Nephron (organoid): ENCODE data around the gene SLC26A6.

Experiments used
- H3K27ac Mint-ChIP-seq, 3 experiments: 2 replicates each; pipeline ENCODE4 v1.8.0; 2020; ENCODE audit warnings: mixed read lengths in 3 of 3, mild to moderate bottlenecking in 2 of 3, moderate library complexity in 1 of 3
- H3K27me3 Mint-ChIP-seq: 2 replicates; pipeline ENCODE4 v1.8.0; 2021; ENCODE audit warnings: low read depth, mild to moderate bottlenecking, moderate library complexity, mixed read lengths
- H3K36me3 Mint-ChIP-seq: 2 replicates; pipeline ENCODE4 v1.8.0; 2020; ENCODE audit warnings: low read depth, mixed read lengths
- H3K4me1 Mint-ChIP-seq: 2 replicates; pipeline ENCODE4 v1.8.0; 2020; ENCODE audit warnings: mixed read lengths
- H3K4me3 Mint-ChIP-seq, 3 experiments: 2 replicates each; pipeline ENCODE4 v1.8.0; 2020; ENCODE audit warnings: mild to moderate bottlenecking in 3 of 3, mixed read lengths in 3 of 3, moderate library complexity in 2 of 3
- H3K9me3 Mint-ChIP-seq: 2 replicates; pipeline ENCODE4 v1.8.0; 2020; ENCODE audit warnings: mixed read lengths
- CTCF ChIP-seq, 3 experiments: fragments of 200-600 bp; sonication (generic); IDR thresholded peaks; one replicate each; pipeline ENCODE4 v1.5.0; 2021; ENCODE audit warnings: antibody characterized with exemption in 3 of 3; ENCODE audit not compliant: unreplicated experiment in 3 of 3

The SLC26A6 gene

GRCh38 chr3:48619541-48620524, 15.4 kb downstream of the SLC26A6 start:
- H3K27ac Mint-ChIP-seq: peak overlapping the region in 1 of 3 experiments; percentile 32
- H3K4me1 Mint-ChIP-seq: no peaks in the 10 kb centered on the region
- H3K36me3 Mint-ChIP-seq: peaks cover 6% of the 10 kb centered on the region
- H3K27me3 Mint-ChIP-seq: peaks cover 4% of the 10 kb centered on the region
- H3K9me3 Mint-ChIP-seq: no peaks in the 10 kb centered on the region
- no peak for TF ChIP-seq CTCF (IDR thresholded peaks at IDR 0.05; ENCODE audit: unreplicated experiment in 3 of 3)
- H3K4me3 Mint-ChIP-seq: no peak overlapping the region

GRCh38 chr3:48617559-48617958, 17.7 kb downstream of the SLC26A6 start:
- H3K9me3 Mint-ChIP-seq: no peaks in the 10 kb centered on the region
- H3K27me3 Mint-ChIP-seq: no peaks in the 10 kb centered on the region
- no peaks in the 10 kb centered on the region for H3K4me1 Mint-ChIP-seq
- no peaks in the 10 kb centered on the region for H3K36me3 Mint-ChIP-seq
- H3K27ac Mint-ChIP-seq: no peak overlapping the region
- TF ChIP-seq CTCF (IDR thresholded peaks at IDR 0.05; ENCODE audit: unreplicated experiment in 3 of 3): no peak
- H3K4me3 Mint-ChIP-seq: no peak overlapping the region

- H3K27me3 Mint-ChIP-seq: peaks cover 4% of the 10 kb centered on the region
- no peaks in the 10 kb centered on the region for H3K36me3 Mint-ChIP-seq
- peaks cover 5% of the 10 kb centered on the region for H3K4me1 Mint-ChIP-seq
- no peak for TF ChIP-seq CTCF (IDR thresholded peaks at IDR 0.05; ENCODE audit: unreplicated experiment in 3 of 3)
- no peak overlapping the region for H3K27ac Mint-ChIP-seq
- H3K9me3 Mint-ChIP-seq: no peaks in the 10 kb centered on the region
- H3K4me3 Mint-ChIP-seq: no peak overlapping the region
Measured at GRCh38 chr3:48614044-48614443, 21.2 kb downstream of the SLC26A6 start.

DNA sequence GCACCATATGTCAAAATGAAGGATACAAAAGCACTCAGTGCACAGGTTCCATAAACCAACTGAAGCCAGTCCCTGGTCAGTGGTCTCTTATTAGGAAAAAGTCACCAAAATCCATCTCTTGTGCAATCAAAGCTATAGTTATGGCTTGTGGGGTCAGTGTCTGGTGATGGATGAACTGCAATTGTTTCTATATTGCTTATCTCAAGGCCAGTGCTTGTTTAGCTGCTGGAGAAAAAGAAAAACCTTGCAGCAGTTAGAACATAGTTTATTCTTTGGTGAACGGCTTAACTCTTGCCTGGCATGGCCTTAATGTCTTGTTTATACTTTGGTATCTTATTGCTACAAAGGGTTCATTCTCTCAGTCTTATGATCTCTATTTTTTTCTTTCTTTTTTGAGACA, 23.0 kb downstream of the SLC26A6 start:
- no peak for TF ChIP-seq CTCF (IDR thresholded peaks at IDR 0.05; ENCODE audit: unreplicated experiment in 3 of 3)
- peaks cover 4% of the 10 kb centered on the region for H3K27me3 Mint-ChIP-seq
- peaks cover 16% of the 10 kb centered on the region for H3K4me1 Mint-ChIP-seq
- H3K27ac Mint-ChIP-seq: no peak overlapping the region
- no peak overlapping the region for H3K4me3 Mint-ChIP-seq
- no peaks in the 10 kb centered on the region for H3K9me3 Mint-ChIP-seq
- H3K36me3 Mint-ChIP-seq: peaks cover 12% of the 10 kb centered on the region

DNA sequence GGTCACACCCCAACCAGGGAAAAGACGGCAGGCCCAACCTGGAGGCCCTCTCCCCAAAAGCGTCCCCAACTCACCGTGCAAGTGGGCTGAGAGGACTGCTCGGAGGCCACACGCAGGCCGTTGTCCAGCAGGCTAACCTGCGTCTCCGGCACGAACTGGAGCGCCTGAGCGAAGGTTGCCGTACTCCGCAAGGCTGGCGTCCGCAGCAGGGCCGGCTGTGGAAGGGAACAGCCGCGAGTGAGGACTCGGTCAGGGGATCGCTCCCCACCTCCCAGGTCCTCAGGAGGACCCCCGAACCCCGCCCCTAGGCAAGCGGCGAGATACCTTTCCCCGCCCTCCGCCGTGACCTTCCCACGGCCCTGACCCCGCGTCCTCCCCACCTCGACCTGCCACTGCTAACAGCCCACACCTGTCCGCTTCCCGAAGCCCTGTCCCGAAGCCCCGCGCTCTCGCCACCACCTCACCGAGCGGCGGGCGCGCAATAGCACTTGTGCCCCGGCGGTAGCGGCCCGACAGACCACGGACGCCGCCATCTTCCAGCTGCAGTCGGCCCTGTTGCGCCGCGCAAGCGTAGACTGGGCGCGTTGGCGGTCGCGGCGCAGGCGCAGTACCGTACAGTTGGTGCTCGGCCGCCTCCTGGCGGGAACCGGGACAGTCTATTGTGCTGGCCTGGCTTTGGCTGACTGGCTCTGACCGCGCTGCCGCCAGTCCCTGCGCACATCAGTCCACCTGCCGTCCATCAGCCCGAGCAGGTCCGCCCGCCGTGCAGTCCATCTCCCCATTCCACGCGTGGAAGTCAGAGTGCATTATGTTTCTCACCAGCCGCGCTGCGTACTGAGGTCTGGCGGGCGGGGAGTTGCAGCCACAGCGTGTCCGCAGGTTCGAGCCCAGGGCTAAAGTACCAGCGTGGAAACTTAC, 25.9 kb downstream of the SLC26A6 start, which contains the start of gene UQCRC1:
UQCRC1 (minus strand) TSS at position 559 of the 918 bp plus-strand sequence; CDS start at position 533, 26 bp downstream.
- peak; percentile 73 to 82 (median 78) for TF ChIP-seq CTCF (IDR thresholded peaks at IDR 0.05; ENCODE audit: unreplicated experiment in 3 of 3)

More for the DNA sequence above, 25.9 kb downstream of the SLC26A6 start, which contains the start of gene UQCRC1:
- peaks cover 16% of the 10 kb centered on the region for H3K4me1 Mint-ChIP-seq
- H3K4me3 Mint-ChIP-seq: peak within 1 kb of the TSS; percentile 98 to 99 (median 98)
- peaks cover 4% of the 10 kb centered on the region for H3K27me3 Mint-ChIP-seq
- peak within 1 kb of the TSS; percentile 86 to 97 (median 93) for H3K27ac Mint-ChIP-seq
- H3K9me3 Mint-ChIP-seq: no peaks in the 10 kb centered on the region
- H3K36me3 Mint-ChIP-seq: peaks cover 34% of the 10 kb centered on the region
